HEK293 (cell line): ENCODE data around the gene ACTR1A.

Experiments
- BCL11A ChIP-seq: fragments of 450-650 bp; formaldehyde crosslinking; IDR thresholded peaks from 2 replicates; pipeline ENCODE4 v1.5.1; 2016; ENCODE audit warnings: low read depth, missing biosample characterization, missing genetic modification characterization
- BCL6B ChIP-seq: fragments of 450-650 bp; formaldehyde crosslinking; IDR thresholded peaks from 2 replicates; pipeline ENCODE4 v1.5.1; 2017; ENCODE audit warnings: missing biosample characterization, missing genetic modification characterization
- GLI2 ChIP-seq: fragments of 450-650 bp; formaldehyde crosslinking; IDR thresholded peaks from 2 replicates; pipeline ENCODE4; 2017; ENCODE audit warnings: missing biosample characterization, missing genetic modification characterization, low read depth, borderline replicate concordance
- KLF10 ChIP-seq: fragments of 450-650 bp; IDR thresholded peaks from 2 replicates; pipeline ENCODE4 v1.5.1; 2018; ENCODE audit warnings: missing biosample characterization, mild to moderate bottlenecking, missing genetic modification characterization
- KLF8 ChIP-seq: fragments of 450-650 bp; formaldehyde crosslinking; IDR thresholded peaks from 2 replicates; pipeline ENCODE4 v1.5.1; 2016; ENCODE audit warnings: missing biosample characterization, missing genetic modification characterization
- PBX3 ChIP-seq: sonication (generic); formaldehyde crosslinking; IDR thresholded peaks from 2 replicates; pipeline ENCODE4 v1.8.1; 2022; ENCODE audit warnings: mild to moderate bottlenecking, moderate library complexity, missing genetic modification reagents
- PRDM1 ChIP-seq: fragments of 450-650 bp; formaldehyde crosslinking; IDR thresholded peaks from 2 replicates; pipeline ENCODE4; 2016; ENCODE audit warnings: missing biosample characterization, missing genetic modification characterization
- PRDM2 ChIP-seq: fragments of 450-650 bp; formaldehyde crosslinking; IDR thresholded peaks from 2 replicates; pipeline ENCODE4 v1.5.1; 2016; ENCODE audit warnings: missing biosample characterization, missing genetic modification characterization, borderline replicate concordance
- ZBTB11 ChIP-seq: fragments of 450-650 bp; formaldehyde crosslinking; conservative IDR thresholded peaks from 2 replicates; pipeline ENCODE4 v1.5.1; 2016; ENCODE audit warnings: low read depth, missing biosample characterization, missing genetic modification characterization
- ZBTB20 ChIP-seq: fragments of 450-650 bp; formaldehyde crosslinking; IDR thresholded peaks from 2 replicates; pipeline ENCODE4 v1.5.1; 2016; ENCODE audit warnings: missing biosample characterization, missing genetic modification characterization
- ZBTB7A ChIP-seq: fragments of 450-650 bp; formaldehyde crosslinking; IDR thresholded peaks from 2 replicates; pipeline ENCODE4 v1.5.1; 2016; ENCODE audit warnings: low read depth, missing biosample characterization, missing genetic modification characterization
- ZBTB8A ChIP-seq: fragments of 450-650 bp; formaldehyde crosslinking; IDR thresholded peaks from 2 replicates; pipeline ENCODE4 v1.5.1; 2016; ENCODE audit warnings: missing biosample characterization, missing genetic modification characterization
- ZNF138 ChIP-seq: fragments of 450-650 bp; formaldehyde crosslinking; IDR thresholded peaks from 2 replicates; pipeline ENCODE4 v1.5.1; 2016; ENCODE audit warnings: missing biosample characterization, missing genetic modification characterization, borderline replicate concordance
- ZNF202 ChIP-seq: fragments of 450-650 bp; formaldehyde crosslinking; IDR thresholded peaks from 2 replicates; pipeline ENCODE4 v1.5.1; 2016; ENCODE audit warnings: missing biosample characterization, missing genetic modification characterization, borderline replicate concordance
- ZNF23 ChIP-seq: fragments of 450-650 bp; formaldehyde crosslinking; IDR thresholded peaks from 2 replicates; pipeline ENCODE4 v1.5.1; 2016; ENCODE audit warnings: missing biosample characterization, missing genetic modification characterization, borderline replicate concordance
- ZNF24 ChIP-seq: fragments of 450-650 bp; formaldehyde crosslinking; IDR thresholded peaks from 2 replicates; pipeline ENCODE4 v1.5.1; 2016; ENCODE audit warnings: missing biosample characterization, missing genetic modification characterization
- ZNF341 ChIP-seq: fragments of 450-650 bp; formaldehyde crosslinking; IDR thresholded peaks from 2 replicates; pipeline ENCODE4; 2016; ENCODE audit warnings: low read depth, missing biosample characterization, missing genetic modification characterization
- ZNF350 ChIP-seq: fragments of 450-650 bp; formaldehyde crosslinking; IDR thresholded peaks from 2 replicates; pipeline ENCODE4 v1.5.0; 2017; ENCODE audit warnings: missing biosample characterization, mild to moderate bottlenecking, missing genetic modification characterization
- ZNF366 ChIP-seq: fragments of 450-650 bp; formaldehyde crosslinking; conservative IDR thresholded peaks from 2 replicates; pipeline ENCODE4 v1.5.1; 2016; ENCODE audit warnings: missing biosample characterization, missing genetic modification characterization
- ZNF433 ChIP-seq: fragments of 450-650 bp; formaldehyde crosslinking; IDR thresholded peaks from 2 replicates; pipeline ENCODE4 v1.5.1; 2016; ENCODE audit warnings: missing biosample characterization, missing genetic modification characterization, low read depth
- ZNF510 ChIP-seq: fragments of 450-650 bp; formaldehyde crosslinking; IDR thresholded peaks from 2 replicates; pipeline ENCODE4 v1.5.1; 2018; ENCODE audit warnings: mild to moderate bottlenecking, missing genetic modification characterization, missing biosample characterization; ENCODE audit not compliant: insufficient replicate concordance
- ZNF544 ChIP-seq: fragments of 450-650 bp; formaldehyde crosslinking; IDR thresholded peaks from 2 replicates; pipeline ENCODE4 v1.5.0; 2017; ENCODE audit warnings: missing biosample characterization, missing genetic modification characterization
- ZNF664 ChIP-seq: fragments of 450-650 bp; formaldehyde crosslinking; IDR thresholded peaks from 2 replicates; pipeline ENCODE4 v1.5.1; 2016; ENCODE audit warnings: missing biosample characterization, missing genetic modification characterization
- ZNF837 ChIP-seq: fragments of 450-650 bp; formaldehyde crosslinking; IDR thresholded peaks from 2 replicates; pipeline ENCODE4 v1.5.1; 2016; ENCODE audit warnings: missing biosample characterization, missing genetic modification characterization
- ZSCAN30 ChIP-seq: fragments of 450-650 bp; IDR thresholded peaks from 2 replicates; pipeline ENCODE4 v1.5.1; 2018; ENCODE audit warnings: missing biosample characterization, mild to moderate bottlenecking, missing genetic modification characterization, moderate library complexity
- TF ChIP-seq, protein P1 (sequence below): fragments of 450-650 bp; formaldehyde crosslinking; IDR thresholded peaks from 2 replicates; pipeline ENCODE4 v1.5.1; 2016; ENCODE audit warnings: missing biosample characterization, missing genetic modification characterization
- TF ChIP-seq, protein P2 (sequence below): IDR thresholded peaks from 2 replicates; pipeline ENCODE4 v1.6.1; 2011; ENCODE audit warnings: mild to moderate bottlenecking, low read depth, low read length, borderline replicate concordance

The ACTR1A gene

DNA sequence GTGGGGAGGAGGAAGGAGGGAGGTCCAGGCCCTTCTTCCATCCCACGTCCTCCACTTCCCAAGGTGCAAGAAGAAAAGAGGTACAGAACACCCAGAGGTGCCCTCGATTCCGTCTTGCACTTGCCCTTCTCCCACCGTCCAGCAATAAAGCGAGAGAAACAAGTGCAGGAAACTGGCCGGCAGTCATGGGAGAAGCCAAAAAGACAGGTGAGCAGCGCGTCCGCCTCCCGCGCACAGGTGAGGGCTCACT lies 52.5 kb downstream of the ACTR1A start (continued):
- no peak for TF ChIP-seq ZSCAN30
- TF ChIP-seq ZNF433 (tag by site-specific recombination): no peak
- no peak for TF ChIP-seq BCL11A (tag by site-specific recombination)
- no peak for TF ChIP-seq PRDM1 (tag by site-specific recombination)
- TF ChIP-seq ZNF202 (tag by site-specific recombination): no peak
- no peak for TF ChIP-seq ZNF510 (tag by site-specific recombination)
- TF ChIP-seq ZNF23 (tag by site-specific recombination): no peak
- TF ChIP-seq ZNF138 (tag by site-specific recombination): no peak
- TF ChIP-seq, protein P1, sequence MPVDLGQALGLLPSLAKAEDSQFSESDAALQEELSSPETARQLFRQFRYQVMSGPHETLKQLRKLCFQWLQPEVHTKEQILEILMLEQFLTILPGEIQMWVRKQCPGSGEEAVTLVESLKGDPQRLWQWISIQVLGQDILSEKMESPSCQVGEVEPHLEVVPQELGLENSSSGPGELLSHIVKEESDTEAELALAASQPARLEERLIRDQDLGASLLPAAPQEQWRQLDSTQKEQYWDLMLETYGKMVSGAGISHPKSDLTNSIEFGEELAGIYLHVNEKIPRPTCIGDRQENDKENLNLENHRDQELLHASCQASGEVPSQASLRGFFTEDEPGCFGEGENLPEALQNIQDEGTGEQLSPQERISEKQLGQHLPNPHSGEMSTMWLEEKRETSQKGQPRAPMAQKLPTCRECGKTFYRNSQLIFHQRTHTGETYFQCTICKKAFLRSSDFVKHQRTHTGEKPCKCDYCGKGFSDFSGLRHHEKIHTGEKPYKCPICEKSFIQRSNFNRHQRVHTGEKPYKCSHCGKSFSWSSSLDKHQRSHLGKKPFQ (tag by site-specific recombination): no peak
- no peak for TF ChIP-seq ZNF837
- no peak for TF ChIP-seq ZNF664 (tag by site-specific recombination)
- TF ChIP-seq ZBTB20: 0 out of 2 replicates have a peak, but pooled peaks have one; percentile 15
- no peak for TF ChIP-seq ZNF350 (tag by site-specific recombination)
- peak; percentile 69 for TF ChIP-seq ZNF341 (tag by site-specific recombination)
- TF ChIP-seq ZNF544 (tag by site-specific recombination): no peak
- no peak for TF ChIP-seq KLF10 (tag by site-specific recombination)
- 0 out of 2 replicates have a peak, but pooled peaks have one; percentile 11 for TF ChIP-seq ZBTB11 (tag by site-specific recombination)
- 0 out of 2 replicates have a peak, but pooled peaks have one; percentile 32 for TF ChIP-seq ZBTB7A (tag by site-specific recombination)
- TF ChIP-seq, protein P2, sequence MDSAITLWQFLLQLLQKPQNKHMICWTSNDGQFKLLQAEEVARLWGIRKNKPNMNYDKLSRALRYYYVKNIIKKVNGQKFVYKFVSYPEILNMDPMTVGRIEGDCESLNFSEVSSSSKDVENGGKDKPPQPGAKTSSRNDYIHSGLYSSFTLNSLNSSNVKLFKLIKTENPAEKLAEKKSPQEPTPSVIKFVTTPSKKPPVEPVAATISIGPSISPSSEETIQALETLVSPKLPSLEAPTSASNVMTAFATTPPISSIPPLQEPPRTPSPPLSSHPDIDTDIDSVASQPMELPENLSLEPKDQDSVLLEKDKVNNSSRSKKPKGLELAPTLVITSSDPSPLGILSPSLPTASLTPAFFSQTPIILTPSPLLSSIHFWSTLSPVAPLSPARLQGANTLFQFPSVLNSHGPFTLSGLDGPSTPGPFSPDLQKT: no peak
- TF ChIP-seq ZNF366: peak; percentile 51; the same call in 1 of the 2 replicates
- peak; percentile 23; the same call in 1 of the 2 replicates for TF ChIP-seq KLF8 (tag by site-specific recombination)
- TF ChIP-seq PRDM2 (tag by site-specific recombination): no peak
- TF ChIP-seq BCL6B (tag by site-specific recombination): no peak
- no peak; the same call in 1 of the 2 replicates for TF ChIP-seq ZBTB8A (tag by site-specific recombination)
- no peak for TF ChIP-seq ZNF24 (tag by site-specific recombination)
- no peak for TF ChIP-seq PBX3 (CRISPR knock-in tag)
- no peak for TF ChIP-seq GLI2 (tag by site-specific recombination)
